Caco-2 (cell line): ENCODE measurements around the gene DDOST. TPM values are rescaled to one million over a fixed set of nuclear protein-coding genes. Genes with fewer than 3 reads are reported as not detected.
A peak's percentile ranks its signal among the peaks of the same experiment; 100 is the strongest.

Experiments
- BruUV-seq: library from RNA; stranded (reverse); fragments of 400-500 nt; replicated peaks from 2 replicates; lab custom pipeline; 2021; lab: Mats Ljungman, UMichigan
- CTCF ChIA-PET: fragments of 300-600 bp; sonication (Branson Sonifier 250); formaldehyde crosslinking; loops from one replicate; lab custom pipeline; 2022; ENCODE audit warnings: antibody characterized with exemption; lab: Charles Lee
- POLR2A ChIA-PET: fragments of 300-600 bp; sonication (Branson Sonifier 250); formaldehyde crosslinking; loops from one replicate; lab custom pipeline; 2022; ENCODE audit warnings: antibody characterized with exemption; lab: Charles Lee
- DNase-seq, 2 experiments: peaks; one replicate each; pipeline versions ENCODE4 v3.0.0 to v3.0.0-alpha.2; 2020 to 2022
- H3K27me3 ChIP-seq: replicated peaks from 2 replicates; pipeline ENCODE4 v1.6.0; 2011; ENCODE audit warnings: low read length; ENCODE audit not compliant: control insufficient read depth, insufficient read depth
- H3K36me3 ChIP-seq: 2 replicates; pipeline ENCODE4 v1.5.1; 2011; ENCODE audit warnings: low read length; ENCODE audit not compliant: control insufficient read depth, insufficient read depth
- H3K4me1 ChIP-seq: fragments of 250-450 bp; sonication (Bioruptor Pico); 2 replicates; pipeline ENCODE4 v1.5.1; 2020; ENCODE audit warnings: mild to moderate bottlenecking
- H3K4me3 ChIP-seq: 2 replicates; pipeline ENCODE4 v1.5.1; 2011; ENCODE audit warnings: low read depth, mild to moderate bottlenecking, control low read depth, low read length
- H3K9me3 ChIP-seq: fragments of 250-450 bp; sonication (Bioruptor Pico); 2 replicates; pipeline ENCODE4 v1.5.1; 2020; ENCODE audit warnings: mild to moderate bottlenecking, moderate library complexity
- H3K27ac Mint-ChIP-seq: one replicate; pipeline ENCODE4 v1.8.0; 2022; ENCODE audit warnings: mixed read lengths; ENCODE audit not compliant: unreplicated experiment
- H3K27me3 Mint-ChIP-seq: one replicate; pipeline ENCODE4 v1.8.0; 2022; ENCODE audit warnings: mixed read lengths; ENCODE audit not compliant: insufficient read depth, unreplicated experiment
- H3K36me3 Mint-ChIP-seq: one replicate; pipeline ENCODE4 v1.8.0; 2022; ENCODE audit warnings: mild to moderate bottlenecking, mixed read lengths; ENCODE audit not compliant: insufficient read depth, unreplicated experiment
- H3K4me1 Mint-ChIP-seq: one replicate; pipeline ENCODE4 v1.8.0; 2022; ENCODE audit warnings: low read depth, mixed read lengths; ENCODE audit not compliant: unreplicated experiment
- H3K4me3 Mint-ChIP-seq: one replicate; pipeline ENCODE4 v1.8.0; 2022; ENCODE audit warnings: mild to moderate bottlenecking, moderate library complexity, mixed read lengths; ENCODE audit not compliant: unreplicated experiment
- H3K9me3 Mint-ChIP-seq: one replicate; pipeline ENCODE4 v1.8.0; 2022; ENCODE audit warnings: mixed read lengths; ENCODE audit not compliant: unreplicated experiment
- intact Hi-C: fragments of 100-400 bp; cut with micrococcal nuclease; formaldehyde crosslinking; loops from one replicate; pipeline ENCODE4 v1.10.0; 2022; ENCODE audit not compliant: unreplicated experiment
- total RNA-seq: library from RNA; stranded (reverse); gene quantifications from 2 replicates; pipeline ENCODE4 v1.2.3, GENCODE V29; 2022
- TF ChIP-seq, protein P1 (sequence below), 2 experiments: fragments of 200-600 bp in 1 of 2; IDR thresholded peaks; 1 replicate in 1 of 2; 2 replicates in 1 of 2; pipeline versions ENCODE4 v1.5.1 to v1.8.0; 2011 to 2022; ENCODE audit warnings: antibody characterized with exemption in 1 of 2, control low read depth in 1 of 2, inconsistent platforms in 1 of 2, low read depth in 1 of 2, low read length in 1 of 2, mild to moderate bottlenecking in 1 of 2, moderate library complexity in 1 of 2; ENCODE audit not compliant: insufficient read depth in 1 of 2, severe bottlenecking in 1 of 2, unreplicated experiment in 1 of 2

DDOST gene
- total RNA-seq, 1 experiment from 2014 or later: 339 TPM

DNA sequence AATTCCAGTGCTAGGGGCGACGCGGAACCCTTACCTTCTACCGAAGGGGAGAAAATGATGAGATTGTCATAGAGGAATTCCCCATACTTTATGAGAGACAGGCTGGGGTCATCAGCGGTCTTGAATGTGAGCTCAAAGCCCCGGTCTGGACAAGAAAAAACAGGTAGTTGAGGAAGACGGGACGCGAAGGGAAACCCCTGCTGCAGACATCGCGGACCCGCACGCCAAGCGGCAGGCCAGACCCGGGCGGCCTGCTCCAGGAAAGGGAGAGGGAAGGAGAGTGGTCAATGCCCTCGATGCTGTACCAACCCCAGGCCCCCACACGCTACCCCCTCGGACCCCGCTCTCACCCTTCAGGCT is 342 bp downstream of the DDOST start:
- H3K9me3 ChIP-seq: no peaks in the 10 kb centered on the region
- peak overlapping the region; percentile 61 for H3K4me3 ChIP-seq
- no peak for DNase-seq

DNA sequence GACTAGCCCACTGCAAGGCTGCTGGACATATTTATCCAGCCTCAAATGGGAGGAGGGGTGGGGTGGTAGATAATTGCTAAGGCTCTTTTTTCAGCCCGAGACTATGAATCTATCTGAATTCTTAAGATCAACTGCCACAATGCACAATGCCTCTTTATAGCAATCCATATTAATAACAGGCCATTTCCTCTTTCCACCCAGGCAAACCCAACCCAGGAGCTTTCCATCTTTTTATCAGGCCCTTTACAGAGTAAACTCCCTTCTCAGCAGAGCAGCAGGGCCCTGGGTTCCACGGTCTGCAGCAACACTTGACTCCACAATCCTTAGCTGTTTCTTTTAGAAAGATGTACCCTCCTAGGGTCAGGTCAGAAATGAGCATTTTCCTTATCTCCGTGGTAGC is 806 bp downstream of the DDOST start:
- H3K4me1 ChIP-seq: no peaks in the 10 kb centered on the region
- TSS peak; percentile 59 for BruUV-seq
- Mint-ChIP-seq H3K36me3 (peaks cover 52% of the 10 kb centered on the region), H3K27me3 (no peaks in the 10 kb centered on the region), H3K9me3 (no peaks in the 10 kb centered on the region), H3K27ac (peak overlapping the region; percentile 95), H3K4me1 (peaks cover 19% of the 10 kb centered on the region), H3K4me3 (peak overlapping the region; percentile 95)
- no peaks in the 10 kb centered on the region for H3K9me3 ChIP-seq
- peaks cover 1% of the 10 kb centered on the region; the same call in 1 of the 2 replicates for H3K36me3 ChIP-seq
- CTCF ChIA-PET: interaction anchor here (0.6 to 1.8 kb wide), 2 partner anchors 27 to 57 kb away, joined by 3 to 12 read pairs; partner anchors contain the start of gene KIF17
- TF ChIP-seq, protein P1, sequence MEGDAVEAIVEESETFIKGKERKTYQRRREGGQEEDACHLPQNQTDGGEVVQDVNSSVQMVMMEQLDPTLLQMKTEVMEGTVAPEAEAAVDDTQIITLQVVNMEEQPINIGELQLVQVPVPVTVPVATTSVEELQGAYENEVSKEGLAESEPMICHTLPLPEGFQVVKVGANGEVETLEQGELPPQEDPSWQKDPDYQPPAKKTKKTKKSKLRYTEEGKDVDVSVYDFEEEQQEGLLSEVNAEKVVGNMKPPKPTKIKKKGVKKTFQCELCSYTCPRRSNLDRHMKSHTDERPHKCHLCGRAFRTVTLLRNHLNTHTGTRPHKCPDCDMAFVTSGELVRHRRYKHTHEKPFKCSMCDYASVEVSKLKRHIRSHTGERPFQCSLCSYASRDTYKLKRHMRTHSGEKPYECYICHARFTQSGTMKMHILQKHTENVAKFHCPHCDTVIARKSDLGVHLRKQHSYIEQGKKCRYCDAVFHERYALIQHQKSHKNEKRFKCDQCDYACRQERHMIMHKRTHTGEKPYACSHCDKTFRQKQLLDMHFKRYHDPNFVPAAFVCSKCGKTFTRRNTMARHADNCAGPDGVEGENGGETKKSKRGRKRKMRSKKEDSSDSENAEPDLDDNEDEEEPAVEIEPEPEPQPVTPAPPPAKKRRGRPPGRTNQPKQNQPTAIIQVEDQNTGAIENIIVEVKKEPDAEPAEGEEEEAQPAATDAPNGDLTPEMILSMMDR (IDR thresholded peaks at IDR 0.05; ENCODE audit: insufficient read depth in 1 of 2, low read depth in 1 of 2, low read length in 1 of 2, severe bottlenecking in 1 of 2, unreplicated experiment in 1 of 2): no peak
- DNase-seq: no peak
- intact Hi-C loops: no loop called here
- POLR2A ChIA-PET: interaction anchor here (1.9 kb wide), 1 partner anchor 126 kb away, joined by 6 read pairs; the partner anchor contains the start of gene HP1BP3
- H3K27me3 ChIP-seq: no peaks in the 10 kb centered on the region
- peak overlapping the region; percentile 61 for H3K4me3 ChIP-seq

More for the DNA sequence above, 342 bp downstream of the DDOST start:
- Mint-ChIP-seq H3K9me3 (no peaks in the 10 kb centered on the region), H3K27me3 (no peaks in the 10 kb centered on the region), H3K36me3 (peaks cover 48% of the 10 kb centered on the region), H3K4me1 (peaks cover 19% of the 10 kb centered on the region), H3K4me3 (peak overlapping the region; percentile 95), H3K27ac (peak overlapping the region; percentile 95)
- H3K27me3 ChIP-seq: no peaks in the 10 kb centered on the region
- intact Hi-C loops: no loop called here
- no TSS peak for BruUV-seq
- TF ChIP-seq, protein P1 (IDR thresholded peaks at IDR 0.05; ENCODE audit: insufficient read depth in 1 of 2, low read depth in 1 of 2, low read length in 1 of 2, severe bottlenecking in 1 of 2, unreplicated experiment in 1 of 2): no peak
- POLR2A ChIA-PET: interaction anchor here (0.5 to 1.9 kb wide), 2 partner anchors 113 to 126 kb away, joined by 3 to 6 read pairs; partner anchors contain the start of gene HP1BP3
- H3K36me3 ChIP-seq: peaks cover 1% of the 10 kb centered on the region; the same call in 1 of the 2 replicates
- CTCF ChIA-PET: interaction anchor here (1.0 to 1.8 kb wide), 4 partner anchors 20 to 86 kb away, joined by 3 to 12 read pairs (median 4); no protein-coding TSS in a partner anchor
- H3K4me1 ChIP-seq: no peaks in the 10 kb centered on the region

DNA sequence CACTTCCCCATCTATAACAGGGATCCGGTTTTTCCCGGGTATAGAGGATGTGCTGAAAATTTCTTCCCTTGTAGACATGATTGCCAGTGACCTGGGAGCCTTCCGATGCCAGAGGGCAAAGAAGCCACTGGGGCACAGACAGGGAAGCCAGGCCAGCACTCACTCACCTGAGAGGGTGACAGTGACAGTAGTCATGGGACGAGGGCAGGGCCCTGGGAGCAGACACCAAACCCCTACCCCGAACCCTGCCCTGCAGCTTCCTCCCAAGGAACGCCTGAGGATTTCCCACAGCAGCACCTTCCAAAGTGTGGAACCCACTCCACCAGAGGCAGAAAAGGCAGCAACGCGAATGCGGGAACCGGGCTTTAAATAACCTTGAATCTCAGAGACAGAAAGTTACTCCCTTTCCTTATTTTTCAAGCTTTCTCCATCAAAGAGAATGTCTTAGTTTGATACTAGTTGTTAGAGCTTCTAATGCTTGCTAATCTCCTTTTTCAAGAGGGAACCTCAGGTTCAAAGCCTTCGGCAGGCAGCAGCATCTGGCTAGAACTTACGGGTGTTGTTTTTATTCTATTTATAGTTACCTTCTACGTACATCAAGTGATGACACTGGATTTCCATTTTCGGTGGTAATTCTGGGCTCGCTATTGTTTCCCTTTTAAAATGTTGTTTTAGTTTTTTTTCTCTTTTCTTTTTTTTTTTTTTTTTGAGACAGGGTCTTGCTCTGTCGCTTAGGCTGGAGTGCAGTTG is 2.8 kb downstream of the DDOST start:
- TF ChIP-seq, protein P1 (IDR thresholded peaks at IDR 0.05; ENCODE audit: insufficient read depth in 1 of 2, low read depth in 1 of 2, low read length in 1 of 2, severe bottlenecking in 1 of 2, unreplicated experiment in 1 of 2): no peak
- no TSS peak for BruUV-seq
- no peaks in the 10 kb centered on the region for H3K27me3 Mint-ChIP-seq
- no peak overlapping the region for H3K4me3 Mint-ChIP-seq
- peaks cover 1% of the 10 kb centered on the region; the same call in 1 of the 2 replicates for H3K36me3 ChIP-seq
- peaks cover 66% of the 10 kb centered on the region for H3K36me3 Mint-ChIP-seq
- ChIA-PET POLR2A (no interaction called here), CTCF (no interaction called here)
- no peaks in the 10 kb centered on the region for H3K9me3 Mint-ChIP-seq
- H3K9me3 ChIP-seq: no peaks in the 10 kb centered on the region
- intact Hi-C loops: no loop called here
- H3K27me3 ChIP-seq: no peaks in the 10 kb centered on the region
- no peak overlapping the region for H3K4me3 ChIP-seq
- peaks cover 19% of the 10 kb centered on the region for H3K4me1 Mint-ChIP-seq
- no peak for DNase-seq
- H3K4me1 ChIP-seq: no peaks in the 10 kb centered on the region
- no peak overlapping the region for H3K27ac Mint-ChIP-seq
